A204.1 (cell line): ENCODE results near the gene FGF9.

Source experiments
- FAIRE-seq: peaks from 2 replicates; lab custom pipeline; 2012; peaks lifted over from hg19 to GRCh38; lab: Jason Lieb, UNC

Gene FGF9

GRCh38 chr13:21674490-21675009 lies 3.7 kb downstream of the FGF9 start:
- FAIRE-seq, result no peak

DNA sequence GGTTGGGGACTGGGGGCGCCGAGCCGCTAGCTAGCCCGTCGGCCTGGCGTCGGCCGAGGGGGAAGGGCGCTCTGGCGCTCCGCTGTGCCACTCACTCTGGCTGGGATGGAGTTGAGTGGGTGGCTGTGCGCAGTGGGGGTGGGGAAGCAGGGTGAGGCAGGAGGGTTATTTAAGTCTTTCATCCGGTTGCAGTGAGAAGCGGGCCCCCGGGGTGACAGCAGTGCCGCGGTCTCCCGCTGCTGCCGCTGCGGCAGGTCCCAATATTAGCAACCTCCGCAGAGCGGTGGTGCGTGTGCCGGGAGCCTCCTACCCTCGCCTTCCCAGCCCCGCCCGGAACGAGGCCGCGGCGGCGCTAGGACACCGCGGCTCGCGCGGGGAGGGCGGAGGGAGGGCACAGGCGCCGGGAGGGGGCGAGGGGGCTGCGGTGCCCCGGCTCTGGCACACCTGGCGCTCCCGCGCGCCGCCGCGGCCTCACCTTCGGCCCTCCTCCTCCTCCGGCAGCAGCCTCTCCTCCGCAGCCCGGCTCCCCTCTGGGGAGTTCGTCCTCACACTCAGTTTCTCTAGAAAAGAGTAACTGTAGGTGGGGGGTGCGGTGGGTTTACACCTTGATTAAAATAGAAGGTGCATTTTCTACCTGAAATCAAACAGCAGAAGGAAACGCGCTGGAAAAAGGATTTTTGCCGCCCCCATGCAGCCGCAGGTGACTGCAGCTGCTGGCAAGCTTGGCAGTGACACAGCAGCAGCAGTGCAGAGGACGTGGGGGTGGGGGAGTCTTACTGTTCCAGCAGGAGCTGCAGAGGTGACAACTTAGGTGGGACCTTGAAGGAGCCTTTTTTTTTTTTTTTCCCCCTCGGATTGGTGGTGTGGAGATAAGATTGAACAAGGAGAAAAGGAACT lies 4.5 kb downstream of the FGF9 start:
- FAIRE-seq, result no peak

GRCh38 chr13:21676611-21677021 lies 5.7 kb downstream of the FGF9 start:
- FAIRE-seq, result no peak

DNA sequence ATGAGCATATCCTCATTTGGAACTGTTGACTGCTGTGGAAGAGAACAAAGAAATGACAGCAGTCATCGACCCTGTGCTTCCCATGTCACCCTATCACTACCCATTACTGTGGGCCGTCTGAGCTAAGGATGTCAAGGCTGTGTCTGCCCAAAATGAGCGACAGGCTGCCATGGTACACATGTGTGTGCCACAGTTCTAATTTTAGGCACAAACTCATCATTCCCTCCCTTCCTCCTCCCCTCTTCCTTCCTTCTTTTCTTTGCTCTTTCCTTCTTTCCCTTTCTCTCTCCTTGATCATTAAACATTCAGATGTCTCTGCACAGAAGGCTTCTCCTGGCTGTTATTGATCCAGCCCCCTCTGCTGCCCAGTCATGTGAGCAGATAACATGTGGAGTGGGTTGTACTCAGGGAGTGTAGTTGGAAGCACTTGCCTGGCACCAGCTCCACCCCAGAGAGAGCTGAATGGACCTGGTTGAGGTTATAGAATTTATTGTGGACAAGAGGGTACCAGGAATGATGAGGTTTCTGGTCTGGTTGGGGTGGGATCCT lies 6.3 kb downstream of the FGF9 start:
- no peak for FAIRE-seq

DNA sequence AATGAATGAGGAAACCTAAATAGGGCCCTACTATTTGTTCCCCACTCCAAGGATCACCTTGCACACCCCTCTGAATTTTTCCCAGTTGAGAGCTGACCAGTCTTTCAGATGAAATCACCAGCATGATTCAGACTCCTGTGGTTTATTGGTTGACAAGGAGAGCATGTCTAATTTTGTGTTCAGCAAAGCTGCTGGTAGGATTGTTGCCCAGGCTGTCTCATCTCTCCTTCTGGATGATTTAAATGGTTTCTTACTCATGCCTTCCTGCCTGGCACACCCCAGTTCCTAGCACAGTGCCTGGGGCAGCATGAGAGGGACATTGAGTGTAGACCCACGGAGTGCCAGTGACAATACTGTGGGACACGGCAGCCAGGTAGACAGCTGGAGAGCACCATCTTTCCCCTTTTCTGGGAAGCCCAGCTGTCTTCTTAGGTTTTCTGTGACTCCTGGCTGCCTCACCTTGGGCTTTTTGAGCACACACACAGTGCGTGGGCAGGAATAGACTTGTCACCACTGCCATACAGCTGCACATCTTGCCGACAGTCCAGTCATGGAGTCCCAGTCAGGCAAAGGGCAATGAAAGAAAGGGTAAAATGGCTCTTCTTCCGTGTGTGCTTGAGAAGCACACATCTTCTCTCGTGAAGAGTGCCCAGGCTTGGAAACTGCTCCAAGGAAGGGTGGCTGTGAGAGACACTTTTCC lies 12.3 kb downstream of the FGF9 start:
- FAIRE-seq, result no peak

DNA sequence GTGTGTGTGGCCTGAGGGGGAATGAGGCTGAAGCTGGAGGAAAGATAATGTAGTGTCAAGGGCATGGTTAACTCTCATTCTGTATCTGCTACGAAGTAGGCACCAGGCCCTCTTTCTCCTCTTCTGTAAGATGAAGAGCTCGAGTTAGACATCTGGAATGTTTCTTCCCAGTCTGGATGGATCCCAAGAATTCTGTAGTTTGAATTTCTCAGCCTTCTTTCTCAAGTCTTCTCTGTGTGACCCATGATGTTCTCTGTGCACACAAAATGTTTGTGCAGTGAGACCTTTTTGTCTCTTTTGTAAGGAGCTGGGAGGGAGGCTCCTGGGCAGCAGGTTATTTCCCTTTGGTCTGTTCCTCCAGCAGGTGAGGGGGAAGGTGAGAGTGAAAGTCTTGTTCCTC lies 13.7 kb downstream of the FGF9 start:
- FAIRE-seq, result no peak

GRCh38 chr13:21685485-21686064 lies 14.7 kb downstream of the FGF9 start:
- FAIRE-seq, result no peak

GRCh38 chr13:21686751-21687391 lies 16.0 kb downstream of the FGF9 start:
- no peak for FAIRE-seq

- no peak for FAIRE-seq
These were observed 17.2 kb downstream of the FGF9 start for GRCh38 chr13:21688056-21688455.

GRCh38 chr13:21689097-21689496 lies 18.2 kb downstream of the FGF9 start:
- FAIRE-seq, result no peak

GRCh38 chr13:21690955-21691354 lies 20.1 kb downstream of the FGF9 start:
- no peak for FAIRE-seq

- no peak for FAIRE-seq
These were observed 20.6 kb downstream of the FGF9 start for GRCh38 chr13:21691500-21691899.

DNA sequence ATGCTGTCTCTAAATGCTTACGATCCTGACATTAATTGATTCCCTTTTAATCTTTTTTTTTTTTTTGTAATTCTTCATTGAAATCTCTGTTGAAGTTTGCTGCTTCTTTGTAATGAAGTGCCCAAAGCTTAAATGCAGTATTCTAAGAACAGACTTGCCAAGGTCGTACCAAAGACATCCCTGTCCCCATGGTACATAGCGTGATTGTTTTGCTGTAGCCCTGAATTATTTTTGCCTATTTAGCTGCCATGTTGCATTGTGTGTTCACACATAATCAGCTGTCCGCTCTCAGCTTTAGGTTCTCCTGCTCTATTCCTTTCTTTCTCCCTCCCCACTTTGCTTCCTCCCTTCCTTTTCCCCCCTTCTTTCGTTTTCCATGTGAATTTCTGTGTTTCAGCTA lies 21.1 kb downstream of the FGF9 start:
- FAIRE-seq, result no peak

GRCh38 chr13:21694831-21695230 lies 24.0 kb downstream of the FGF9 start:
- FAIRE-seq, result no peak

DNA sequence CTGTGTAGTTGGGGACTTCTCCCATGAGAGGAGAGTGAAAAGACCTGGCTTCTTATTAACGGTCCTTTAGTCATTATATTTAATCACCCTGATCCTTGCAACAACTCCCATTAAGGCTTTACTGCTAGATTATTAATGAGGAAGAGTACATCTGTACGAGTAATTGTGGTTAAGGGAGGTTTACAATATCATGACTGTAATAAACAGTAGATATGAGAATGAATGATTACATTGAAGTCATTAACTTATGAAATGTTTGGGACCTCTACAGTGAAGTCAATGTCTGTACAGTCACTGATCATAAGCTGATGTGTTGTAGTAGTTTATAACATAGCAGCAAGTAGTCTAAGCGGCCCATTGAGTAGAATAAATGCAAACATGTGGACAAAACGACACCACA lies 24.7 kb downstream of the FGF9 start:
- no peak for FAIRE-seq

DNA sequence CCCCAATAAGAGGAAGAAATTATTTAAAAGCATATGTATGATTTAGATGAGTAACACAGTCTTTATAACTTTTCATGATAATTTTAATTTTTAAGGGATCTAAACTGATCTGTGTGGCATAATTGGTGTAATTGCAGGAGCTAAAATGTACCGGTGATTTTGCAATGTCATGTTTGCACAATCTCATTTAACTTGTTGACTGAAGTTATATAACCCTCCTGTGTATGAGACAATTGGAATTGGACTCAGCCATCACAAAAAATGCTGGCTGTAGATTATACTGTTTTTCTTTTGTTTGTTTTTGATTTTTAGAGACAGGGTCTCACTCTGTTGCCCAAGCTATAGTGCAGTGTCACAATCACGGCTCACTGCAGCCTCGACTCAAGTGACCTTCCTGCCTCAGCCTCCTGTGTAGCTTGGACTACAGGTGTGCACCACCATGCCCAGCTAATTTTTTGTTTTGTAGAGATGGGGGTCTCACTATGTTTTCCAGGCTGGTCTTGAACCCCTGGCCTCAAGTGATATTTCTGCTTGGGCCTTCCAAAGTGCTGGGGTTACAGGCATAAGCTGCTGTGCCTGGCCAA lies 26.1 kb downstream of the FGF9 start:
- no peak for FAIRE-seq

GRCh38 chr13:21698817-21699679 lies 28.2 kb downstream of the FGF9 start:
- FAIRE-seq, result no peak

GRCh38 chr13:21701460-21701859 lies 30.6 kb downstream of the FGF9 start:
- FAIRE-seq, result no peak

DNA sequence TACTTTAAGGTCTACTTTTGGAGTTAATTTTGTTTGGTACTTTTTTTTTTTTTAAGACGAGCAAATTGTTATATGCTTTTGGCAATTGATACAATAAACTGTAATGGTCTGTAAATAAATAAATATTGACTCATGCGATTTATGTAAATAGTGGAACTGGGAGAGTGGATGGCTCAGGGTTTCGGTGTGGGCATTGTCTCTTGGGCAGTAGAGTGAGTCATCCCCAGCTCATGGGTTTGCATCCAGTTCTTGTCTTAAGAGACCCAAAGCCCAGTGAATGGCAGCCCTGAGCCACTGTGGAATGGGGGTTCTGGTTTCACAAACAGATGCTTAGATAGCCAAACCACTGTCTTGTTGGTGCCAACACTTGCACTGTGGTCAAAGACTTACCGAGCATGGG lies 33.0 kb downstream of the FGF9 start:
- FAIRE-seq, result no peak

DNA sequence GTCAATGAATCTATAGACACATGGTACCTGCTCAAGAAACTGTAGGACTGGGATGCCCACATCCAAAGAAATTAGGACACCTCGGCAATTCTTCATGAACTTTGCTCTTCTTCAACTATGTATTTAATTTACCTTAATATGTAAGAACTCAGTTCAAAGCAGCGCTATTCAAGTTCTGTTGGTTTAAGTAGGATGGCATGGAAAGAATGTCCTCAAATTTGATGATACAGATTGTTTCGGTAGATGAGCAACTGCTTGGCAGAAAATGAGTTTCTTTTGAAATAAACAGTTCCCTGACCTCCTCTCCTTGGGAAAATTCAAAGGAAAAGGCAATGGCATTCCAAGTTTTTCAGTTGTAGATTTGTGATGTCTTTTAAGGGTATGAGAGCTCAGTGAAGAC lies 36.7 kb downstream of the FGF9 start:
- FAIRE-seq, result no peak

GRCh38 chr13:21709697-21710096 lies 38.8 kb downstream of the FGF9 start:
- FAIRE-seq, result no peak
